HS-27A (cell line): Measurements from ENCODE around the gene CACNB1.
A peak's percentile ranks its signal among the peaks of the same experiment; 100 is the strongest.
"Not testable (repeated sequence)": the region's sequence is repeated elsewhere in the genome, so short reads cannot be mapped to it uniquely, and the experiment has no call there.

Source experiments
- DNase-seq: peaks from one replicate; pipeline ENCODE4 v3.0.0-alpha.2; 2012; ENCODE audit warnings: low read depth, missing footprints

CACNB1 gene

GRCh38 chr17:39174920-39175694 lies 22.4 kb downstream of the CACNB1 start:
- no peak for DNase-seq

DNA sequence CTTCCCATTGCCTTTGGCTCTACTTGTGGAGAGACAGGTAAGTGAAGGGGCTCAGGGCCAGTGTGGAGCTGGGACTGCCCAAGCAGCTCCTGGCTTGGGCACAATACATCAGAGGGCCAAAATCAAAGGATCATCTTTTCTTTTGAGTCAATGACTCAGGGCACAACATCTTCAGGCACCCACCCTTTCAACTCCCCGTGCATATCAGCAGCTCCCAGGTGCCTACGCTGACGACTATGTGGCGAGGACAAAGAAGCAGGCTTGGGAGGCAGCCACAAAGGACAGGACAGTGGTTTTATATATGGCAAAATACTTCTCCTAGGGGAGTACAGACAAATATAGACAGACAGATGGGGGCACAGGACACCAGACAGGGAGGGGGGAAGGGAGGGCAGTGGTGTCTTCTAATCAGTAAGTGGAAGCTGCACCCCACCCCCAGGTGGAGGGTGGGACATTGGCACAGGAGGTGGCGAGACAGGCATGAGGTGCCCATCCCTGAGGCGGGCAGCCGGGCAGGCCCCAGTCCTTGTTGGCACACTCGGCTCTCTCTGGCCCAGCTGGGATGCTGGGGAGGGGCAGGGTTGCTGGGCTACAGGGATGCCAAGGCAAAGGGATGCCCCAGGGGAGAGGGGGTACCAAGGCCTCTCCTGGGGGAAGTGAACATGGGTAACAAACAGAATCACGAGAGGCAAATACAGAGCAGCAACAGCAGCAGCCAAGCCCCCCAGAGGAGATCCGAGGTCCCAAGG lies 23.8 kb downstream of the CACNB1 start:
- DNase-seq, result no peak

GRCh38 chr17:39173080-39173479 lies 24.4 kb downstream of the CACNB1 start:
- DNase-seq, result no peak

DNA sequence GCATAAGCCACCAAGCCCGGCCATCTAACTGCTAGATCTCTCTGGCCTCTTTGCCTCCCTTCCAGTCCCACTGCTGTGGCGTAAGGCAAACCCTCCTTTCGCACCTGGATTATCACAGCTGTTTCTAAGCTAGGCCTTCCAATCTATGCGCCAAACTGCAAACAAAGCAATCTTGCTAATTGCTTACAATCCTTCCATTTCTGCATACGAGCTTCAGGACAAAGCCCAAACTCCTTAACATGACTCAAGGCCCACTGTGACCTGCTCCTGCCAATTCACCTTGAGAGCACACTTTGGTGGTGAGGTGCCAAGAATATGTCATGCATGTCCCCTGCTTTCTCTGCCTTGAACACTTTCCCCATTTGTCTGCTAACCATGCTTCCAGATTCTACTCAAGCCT lies 25.5 kb downstream of the CACNB1 start:
- no peak for DNase-seq

DNA sequence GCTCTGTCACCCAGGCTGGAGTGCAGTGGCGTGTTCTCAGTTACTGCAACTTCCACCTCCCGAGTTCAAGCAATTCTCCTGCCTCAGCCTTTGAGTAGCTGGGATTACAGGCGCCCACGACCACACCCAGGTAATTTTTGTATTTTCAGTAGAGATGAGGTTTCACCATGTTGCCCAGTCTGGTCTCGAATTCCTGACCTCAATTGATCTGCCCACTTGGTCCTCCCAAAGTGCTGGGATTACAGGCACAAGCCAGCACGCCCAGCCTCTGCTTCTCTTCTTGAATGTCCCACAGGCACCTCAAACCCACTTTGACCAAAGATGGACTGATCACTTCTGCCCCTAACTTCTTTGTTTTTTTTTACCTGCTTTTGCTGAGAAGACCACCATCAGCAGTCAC lies 26.9 kb downstream of the CACNB1 start:
- DNase-seq, result no peak

GRCh38 chr17:39170109-39170508 lies 27.4 kb downstream of the CACNB1 start:
- no peak for DNase-seq

DNA sequence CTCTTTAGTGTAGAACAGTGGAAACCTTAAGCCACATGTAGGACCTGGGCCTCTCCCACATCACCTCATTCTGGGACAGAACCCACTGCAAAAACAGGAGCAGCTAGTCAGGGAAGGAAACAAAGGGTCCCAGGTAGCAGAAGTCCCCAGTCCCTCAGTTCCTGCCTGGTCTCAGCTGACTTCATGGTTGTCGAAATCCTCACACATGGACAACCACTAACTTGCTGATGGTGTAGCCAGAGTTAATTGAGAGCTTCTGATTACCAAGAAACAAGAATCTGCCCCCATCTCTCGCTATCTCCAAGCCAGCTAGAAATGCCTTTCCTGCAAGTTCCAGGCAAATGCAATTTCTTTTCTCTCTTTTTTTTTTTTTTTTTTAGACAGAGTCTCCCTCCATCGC lies 28.0 kb downstream of the CACNB1 start:
- no peak for DNase-seq

DNA sequence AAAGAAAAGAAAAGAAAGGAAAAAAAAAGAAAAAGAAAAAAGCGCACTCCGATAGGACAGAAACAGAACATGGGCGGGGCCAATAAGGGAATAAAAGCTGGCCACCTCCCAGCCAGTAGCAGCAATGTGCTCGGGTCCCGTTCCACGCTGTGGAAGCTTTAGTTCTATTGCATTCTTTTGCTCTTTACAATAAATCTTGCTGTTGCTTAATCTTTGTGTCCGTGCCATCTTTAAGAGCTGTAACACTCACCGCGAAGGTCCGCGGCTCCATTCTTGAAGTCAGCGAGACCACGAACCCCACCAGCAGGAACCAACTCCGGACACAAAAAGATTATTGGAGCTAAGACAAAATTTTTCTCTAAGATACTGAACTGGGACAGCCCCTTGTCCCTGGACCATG lies 28.4 kb downstream of the CACNB1 start:
- DNase-seq, result no peak

DNA sequence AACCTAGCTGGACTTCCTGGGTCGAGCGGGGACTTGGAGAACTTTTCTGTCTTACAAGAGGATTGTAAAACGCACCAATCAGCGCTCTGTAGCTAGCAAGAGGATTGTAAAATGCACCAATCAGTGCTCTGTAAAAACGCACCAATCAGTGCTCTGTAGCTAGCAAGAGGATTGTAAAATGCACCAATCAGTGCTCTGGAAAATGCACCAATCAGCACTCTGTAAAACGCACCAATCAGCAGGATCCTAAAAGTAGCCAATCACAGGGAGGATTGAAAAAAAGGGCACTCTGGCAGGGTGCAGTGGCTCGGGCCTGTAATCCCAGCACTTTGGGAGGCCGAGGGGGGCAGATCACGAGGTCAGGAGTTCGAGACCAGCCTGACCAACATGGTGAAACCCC lies 29.0 kb downstream of the CACNB1 start:
- not testable (repeated sequence) for DNase-seq

DNA sequence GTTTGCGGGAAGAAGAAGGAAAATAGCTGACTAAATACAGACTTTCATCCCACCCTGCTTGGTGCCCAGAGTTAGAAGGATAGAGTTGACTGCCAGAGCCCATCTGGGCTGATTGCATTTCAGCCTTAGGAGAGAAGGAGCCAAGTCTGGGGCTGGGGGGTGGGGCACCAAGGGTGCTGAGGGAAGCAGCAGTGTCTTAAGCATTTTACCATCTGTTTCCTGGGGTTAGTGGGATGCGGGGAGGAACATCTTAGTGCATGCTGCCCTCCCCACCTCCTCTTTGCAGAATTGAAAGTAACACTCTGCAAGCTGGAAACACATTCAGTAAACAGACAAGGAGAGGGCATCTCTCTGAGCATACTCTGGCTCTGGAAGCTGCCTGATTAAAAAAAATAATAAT lies 30.0 kb downstream of the CACNB1 start:
- DNase-seq, result no peak

DNA sequence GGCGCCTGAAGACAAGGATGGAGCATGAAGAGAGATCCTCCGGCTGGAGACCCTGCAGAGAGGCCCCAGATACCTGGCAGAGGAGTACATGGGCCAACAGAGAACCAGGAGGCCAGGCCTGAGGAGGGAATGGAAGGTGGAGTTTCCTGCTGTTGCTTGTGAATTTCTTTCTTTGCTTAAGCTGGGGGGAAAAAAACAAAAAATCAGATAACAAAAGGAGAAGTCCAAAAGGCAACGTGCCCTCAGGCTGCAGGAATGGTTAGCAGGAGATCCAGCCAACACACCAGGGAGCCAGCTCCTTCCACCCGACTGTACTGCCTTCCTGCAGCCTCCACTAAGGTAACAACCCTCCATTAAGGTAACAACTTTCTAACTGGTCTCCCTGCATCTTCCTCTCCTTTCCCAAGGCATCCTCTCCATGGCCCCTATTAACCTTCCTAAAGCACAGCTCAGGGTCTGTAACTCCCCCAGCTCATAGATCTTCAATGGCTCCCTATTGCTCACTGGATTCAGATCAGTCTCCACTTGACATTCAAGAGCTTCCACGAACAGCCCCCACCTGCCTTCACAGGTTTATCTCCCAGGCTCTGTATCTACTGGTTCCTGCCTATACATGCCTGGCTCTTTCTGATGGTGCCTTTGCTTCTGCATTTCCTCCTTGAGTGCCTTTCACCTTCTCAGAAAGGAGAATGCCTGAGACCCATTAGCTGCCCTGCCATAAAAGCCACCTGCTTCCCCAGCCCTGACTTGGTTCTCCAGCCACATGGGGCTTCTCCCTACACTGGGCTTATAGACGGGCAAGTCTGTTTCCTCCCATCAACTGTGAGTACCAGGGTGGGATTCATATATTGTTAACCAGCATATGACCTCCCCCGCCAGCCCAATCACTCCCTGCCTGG lies 30.8 kb downstream of the CACNB1 start:
- DNase-seq, result no peak

- DNase-seq, result no peak
Observed at GRCh38 chr17:39165841-39166349, 31.6 kb downstream of the CACNB1 start, which contains the start of gene ARL5C. Gene ARL5C, minus strand, starts transcription at chr17:39166161. Its CDS starts 401 bp downstream, at chr17:39165760.

DNA sequence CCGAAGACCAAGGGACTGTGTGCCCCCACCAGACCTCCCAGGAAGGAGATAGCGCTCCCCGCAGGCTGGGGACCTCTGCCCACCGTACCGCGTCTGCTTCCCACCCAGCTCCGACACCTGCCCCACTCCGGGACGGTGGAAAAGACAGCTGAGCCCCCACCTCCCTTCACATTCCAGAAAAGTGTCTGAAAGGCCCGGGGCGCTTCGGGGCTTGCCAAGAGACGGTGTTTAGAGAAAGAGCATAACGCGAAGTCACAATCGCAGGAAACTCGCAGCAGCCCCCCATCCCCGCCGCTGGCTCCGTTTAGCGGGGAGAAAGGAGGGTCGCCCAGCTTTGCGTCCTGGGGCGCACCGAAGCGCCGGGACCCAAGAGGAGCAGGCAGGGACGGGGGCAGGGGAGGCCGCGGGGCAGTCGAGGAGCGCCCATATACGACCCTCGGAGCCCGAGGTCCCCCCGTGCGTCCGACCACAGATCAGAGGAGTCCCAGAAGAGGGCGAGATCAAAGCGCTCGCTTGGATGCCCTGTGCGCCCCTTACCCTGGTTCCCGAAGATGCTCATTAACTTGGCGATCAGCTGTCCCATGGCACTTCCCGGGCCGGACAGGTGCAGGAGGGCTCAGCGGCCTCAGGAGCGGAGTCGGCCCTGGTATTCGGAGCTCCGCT lies 32.2 kb downstream of the CACNB1 start:
- DNase-seq, result no peak

GRCh38 chr17:39164675-39165143 lies 32.8 kb downstream of the CACNB1 start:
- DNase-seq, result peak; percentile 24

DNA sequence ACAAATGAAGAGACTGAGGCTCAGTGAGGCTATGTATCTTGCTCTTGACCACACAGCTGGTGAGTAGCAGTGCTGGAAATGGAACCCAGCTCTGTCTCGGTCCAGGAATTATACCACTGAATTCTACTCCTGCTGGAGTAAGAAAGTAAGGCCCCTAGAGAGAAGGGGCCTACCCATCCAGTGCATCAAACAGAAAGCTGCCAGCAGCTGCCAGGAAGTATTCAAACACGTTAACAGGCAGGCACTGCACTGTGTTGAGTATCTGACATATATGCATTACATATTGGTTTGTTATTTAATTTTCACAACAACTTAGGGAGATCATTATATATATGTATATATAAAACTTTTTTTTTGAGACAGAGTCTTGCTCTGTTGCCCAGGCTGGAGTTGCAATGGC lies 35.5 kb downstream of the CACNB1 start:
- no peak for DNase-seq

GRCh38 chr17:39158623-39159022 lies 38.8 kb downstream of the CACNB1 start:
- DNase-seq, result no peak

- DNase-seq, result no peak
Observed at GRCh38 chr17:39156491-39156890, 41.0 kb downstream of the CACNB1 start.

DNA sequence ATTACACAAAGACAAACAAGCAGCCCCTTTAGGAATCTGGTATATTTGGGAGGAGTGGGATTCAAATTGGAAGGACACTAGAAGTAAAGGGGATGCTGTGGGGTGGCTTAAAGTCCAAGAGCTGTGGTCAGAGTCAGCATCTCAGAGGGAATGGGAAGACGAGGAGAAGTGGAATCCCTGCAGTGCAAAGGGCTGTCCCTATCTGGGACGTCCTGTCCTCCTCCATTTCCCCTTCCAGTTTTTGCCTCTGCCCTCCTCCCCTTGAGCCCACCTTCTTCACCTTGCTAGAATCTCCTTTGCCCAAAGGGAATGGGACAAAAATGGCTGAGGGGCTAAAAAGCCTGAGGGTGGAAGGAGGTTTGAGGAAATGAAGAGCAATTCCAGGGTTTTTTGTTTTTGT lies 41.8 kb downstream of the CACNB1 start:
- no peak for DNase-seq

GRCh38 chr17:39153599-39154051 lies 43.8 kb downstream of the CACNB1 start:
- peak; percentile 68 for DNase-seq

DNA sequence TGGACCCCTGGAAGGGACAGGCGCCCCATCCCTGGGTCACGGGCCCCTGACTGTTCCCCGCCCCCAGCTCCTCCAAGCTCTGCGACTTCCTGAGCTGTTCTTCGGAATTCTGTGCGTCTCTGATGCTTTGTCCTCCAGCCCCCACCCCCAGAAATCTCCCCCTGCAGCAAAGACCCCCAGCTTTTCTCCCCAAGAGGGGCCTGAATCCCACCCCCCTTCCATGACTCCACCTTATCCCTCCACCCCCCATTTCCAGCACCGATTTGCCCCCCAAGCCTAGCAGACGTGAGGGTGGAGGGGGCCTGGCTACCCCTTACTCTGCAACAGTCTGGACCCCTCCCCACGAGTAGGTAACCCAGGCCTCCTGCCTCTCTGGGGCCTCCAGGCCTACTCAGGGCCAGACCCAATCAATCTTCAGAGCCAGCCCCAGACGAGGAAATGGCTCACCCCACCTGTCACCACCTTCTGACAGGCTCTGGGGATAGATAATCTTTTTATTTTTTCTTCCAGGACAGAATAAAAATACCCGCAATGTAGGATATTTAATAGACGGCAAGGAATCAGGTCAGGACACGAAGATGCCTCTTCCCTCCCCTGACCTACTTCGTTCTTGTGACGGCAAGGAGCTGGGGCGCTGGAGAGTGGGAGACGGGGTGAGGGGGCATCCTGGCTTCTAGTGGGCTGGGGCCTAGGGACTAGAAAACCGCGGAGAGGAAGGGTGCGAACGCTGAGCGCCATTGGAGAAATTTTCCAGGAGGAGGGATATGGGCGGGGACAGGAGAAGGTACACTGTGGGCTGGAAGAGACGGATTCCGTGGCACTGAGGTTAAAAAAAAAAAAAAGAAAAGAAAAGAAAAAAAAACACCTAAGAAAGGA lies 45.3 kb downstream of the CACNB1 start:
- DNase-seq, result no peak
